ENCODE measurements around the gene RNF223. TPM values are rescaled to one million over a fixed set of nuclear protein-coding genes. Genes with fewer than 3 reads are reported as not detected.

Gene RNF223
- total and polyA plus RNA-seq, 12 donors, result not detected

- Histone ChIP-seq H3K27me3 (peaks cover 0 to 3% (median 0%) of the 10 kb centered on the region in 7 donors), H3K36me3 (peaks cover 0 to 9% (median 0%) of the 10 kb centered on the region in 9 donors), H3K9me3 (peaks cover 0 to 15% (median 6%) of the 10 kb centered on the region in 11 donors), H3K27ac (no peak overlapping the region), H3K4me1 (peaks cover 0 to 11% (median 7%) of the 10 kb centered on the region in 9 donors), H3K4me3 (no peak overlapping the region)
- WGBS, 2 donors, result 95 to 96% methylated on average over 30 of the region's 30 CpGs
- ATAC-seq, result no peak
- DNase-seq, result no peak
- TF ChIP-seq CTCF (IDR thresholded peaks at IDR 0.05), result no peak
- intact Hi-C loops (cut with DNase I), result no loop called here
Observed at GRCh38 chr1:1112237-1112985, 38.3 kb upstream of the RNF223 start.

- DNase-seq (no peak), ATAC-seq (no peak)
- peaks cover 0 to 9% (median 6%) of the 10 kb centered on the region in 9 donors for H3K4me1 ChIP-seq
- TF ChIP-seq CTCF (IDR thresholded peaks at IDR 0.05), result no peak
- no peak overlapping the region for H3K4me3 ChIP-seq
- no peaks in the 10 kb centered on the region for H3K27me3 ChIP-seq
- peaks cover 0 to 16% (median 6%) of the 10 kb centered on the region in 11 donors for H3K9me3 ChIP-seq
- WGBS, 2 donors, result 96 to 97% methylated on average over 28 of the region's 28 CpGs
- peaks cover 0 to 9% (median 0%) of the 10 kb centered on the region in 9 donors for H3K36me3 ChIP-seq
- H3K27ac ChIP-seq, result no peak overlapping the region
- intact Hi-C loops (cut with DNase I), result no loop called here
Observed at GRCh38 chr1:1111516-1112236, 37.6 kb upstream of the RNF223 start.

GRCh38 chr1:1110561-1110971, 36.5 kb upstream of the RNF223 start:
- peaks cover 0 to 7% (median 5%) of the 10 kb centered on the region in 9 donors for H3K4me1 ChIP-seq
- no peak for TF ChIP-seq CTCF (IDR thresholded peaks at IDR 0.05)
- H3K36me3 ChIP-seq, result peaks cover 0 to 9% (median 0%) of the 10 kb centered on the region in 9 donors
- no peak overlapping the region for H3K27ac ChIP-seq
- ATAC-seq (no peak), DNase-seq (no peak)
- 94% methylated on average over 29 of the region's 29 CpGs for WGBS, 2 donors
- no peaks in the 10 kb centered on the region for H3K27me3 ChIP-seq
- H3K9me3 ChIP-seq, result peaks cover 0 to 23% (median 6%) of the 10 kb centered on the region in 11 donors
- intact Hi-C loops (cut with DNase I), result no loop called here
- H3K4me3 ChIP-seq, result no peak overlapping the region

GRCh38 chr1:1109743-1110142, 35.6 kb upstream of the RNF223 start:
- H3K4me1 ChIP-seq, result peaks cover 0 to 2% (median 0%) of the 10 kb centered on the region in 9 donors
- H3K4me3 ChIP-seq, result no peak overlapping the region
- no peak for ATAC-seq
- no peak for DNase-seq
- H3K36me3 ChIP-seq, result peaks cover 0 to 9% (median 0%) of the 10 kb centered on the region in 9 donors
- peaks cover 0 to 23% (median 6%) of the 10 kb centered on the region in 11 donors for H3K9me3 ChIP-seq
- intact Hi-C loops (cut with DNase I), result no loop called here
- no peaks in the 10 kb centered on the region for H3K27me3 ChIP-seq
- H3K27ac ChIP-seq, result no peak overlapping the region
- 82 to 88% methylated on average over 14 of the region's 14 CpGs for WGBS, 2 donors
- no peak for TF ChIP-seq CTCF (IDR thresholded peaks at IDR 0.05)

Data from heart right ventricle (tissue), 16 donors.